NT2/D1 (cell line): ENCODE data around the gene OR2AG1.

Experiments used
- SUZ12 ChIP-seq: IDR thresholded peaks from 2 replicates; pipeline ENCODE4 v1.6.1; 2011; ENCODE audit not compliant: insufficient read length, insufficient read depth; ENCODE audit errors: extremely low read depth
- YY1 ChIP-seq: IDR thresholded peaks from 2 replicates; pipeline ENCODE4 v1.6.1; 2011; ENCODE audit not compliant: insufficient read length, insufficient read depth
- ZNF274 ChIP-seq: IDR thresholded peaks from 2 replicates; pipeline ENCODE4 v1.6.1; 2011; ENCODE audit warnings: mild to moderate bottlenecking, low read depth, low read length

DNA sequence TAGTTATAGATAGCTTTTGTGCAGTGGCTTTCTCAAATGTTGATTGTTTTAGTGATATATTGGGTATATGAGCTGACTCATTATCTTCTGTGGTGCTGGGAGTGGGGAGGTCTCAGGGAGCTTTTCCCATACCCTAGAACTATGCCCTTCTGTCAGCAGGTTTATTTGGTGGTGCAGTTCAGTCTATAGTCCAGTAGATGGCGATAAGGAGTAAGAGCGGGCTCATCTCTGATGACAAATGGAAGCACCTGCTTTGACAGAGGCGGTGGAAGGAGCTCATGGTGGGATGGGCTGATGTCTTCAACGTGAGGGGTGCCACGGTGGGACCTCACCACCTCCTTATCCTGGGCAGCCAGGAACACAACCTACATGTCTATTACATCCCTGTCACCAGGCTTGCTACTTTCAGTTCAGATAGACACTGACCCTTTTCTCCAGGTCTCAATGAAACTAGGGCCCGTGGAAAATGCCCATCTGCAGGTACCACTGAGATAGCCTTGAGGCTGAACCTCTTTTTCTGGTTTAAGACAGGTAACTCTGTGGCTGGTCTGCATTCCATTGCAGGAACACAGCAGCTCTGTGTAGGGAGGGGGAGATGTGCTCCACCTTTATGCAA, 29.7 kb downstream of the OR2AG1 start:
- TF ChIP-seq YY1 (no peak), ZNF274 (no peak), SUZ12 (no peak)
